Activated CD8-positive, alpha-beta memory T cell treated with anti-CD3 and anti-CD28 coated beads, Interleukin-2, amount 50 U/mL, for 4 hours (primary cell): ENCODE measurements around the gene EXOC4.

Source experiments
- DNase-seq: peaks from one replicate; pipeline ENCODE4 v3.0.0-alpha.2; 2020

Gene EXOC4

DNA sequence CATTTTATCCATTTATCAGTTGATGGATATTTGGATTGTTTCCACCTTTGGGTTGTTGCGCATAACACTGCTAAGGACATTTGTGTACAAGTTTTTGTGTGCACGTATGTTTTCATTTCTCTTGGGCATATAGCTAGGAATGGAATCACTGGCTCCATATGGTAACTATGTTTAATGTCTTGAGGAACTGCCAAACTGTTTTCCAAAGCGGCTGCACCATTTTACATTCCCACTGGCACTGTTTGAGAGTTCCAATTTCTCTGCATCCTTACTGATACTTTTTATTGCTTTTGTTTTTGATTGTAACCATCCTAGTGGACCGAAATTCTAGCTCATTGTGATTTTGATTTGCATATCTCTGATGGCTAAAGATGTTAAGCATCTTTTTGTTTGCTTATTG lies 118.7 kb downstream of the EXOC4 start:
- DNase-seq: no peak

DNA sequence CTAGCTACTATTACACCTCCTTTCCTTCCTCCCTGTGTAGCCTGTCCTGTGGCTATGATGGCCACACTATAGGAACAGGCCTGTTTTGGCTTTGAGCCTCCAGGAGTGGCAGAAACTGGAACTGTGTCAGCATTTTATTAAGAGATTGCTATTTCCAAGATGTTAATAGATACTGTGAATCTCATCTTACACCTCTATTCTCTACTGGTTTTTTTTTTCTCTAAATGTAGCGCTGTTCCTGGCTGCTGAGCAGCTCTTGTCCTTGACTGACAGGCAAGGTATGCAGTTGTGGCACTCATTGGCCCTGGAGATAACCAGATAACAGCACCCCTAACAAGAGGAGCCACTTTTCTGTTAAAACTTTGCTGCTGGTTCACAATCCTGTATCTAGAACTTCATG lies 119.5 kb downstream of the EXOC4 start:
- DNase-seq: no peak

DNA sequence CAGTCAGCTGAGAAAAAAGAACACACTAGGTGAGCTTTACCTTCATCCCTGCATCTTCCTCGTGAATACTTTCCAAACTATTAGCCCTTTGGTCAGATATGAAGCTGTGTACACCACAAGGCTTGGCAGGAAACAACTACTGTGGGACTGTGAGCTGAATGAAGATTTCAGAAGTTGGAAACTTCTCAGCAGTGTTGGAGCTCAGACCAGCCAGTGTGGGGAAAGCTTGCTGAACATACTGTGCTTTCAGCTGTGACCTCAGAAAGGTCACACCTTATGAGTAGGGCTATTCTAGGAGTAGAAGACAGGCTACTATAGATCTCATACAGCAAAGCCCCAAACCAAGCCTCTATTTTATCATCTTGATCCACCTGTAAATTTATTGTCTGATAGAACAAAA lies 123.6 kb downstream of the EXOC4 start:
- no peak for DNase-seq

DNA sequence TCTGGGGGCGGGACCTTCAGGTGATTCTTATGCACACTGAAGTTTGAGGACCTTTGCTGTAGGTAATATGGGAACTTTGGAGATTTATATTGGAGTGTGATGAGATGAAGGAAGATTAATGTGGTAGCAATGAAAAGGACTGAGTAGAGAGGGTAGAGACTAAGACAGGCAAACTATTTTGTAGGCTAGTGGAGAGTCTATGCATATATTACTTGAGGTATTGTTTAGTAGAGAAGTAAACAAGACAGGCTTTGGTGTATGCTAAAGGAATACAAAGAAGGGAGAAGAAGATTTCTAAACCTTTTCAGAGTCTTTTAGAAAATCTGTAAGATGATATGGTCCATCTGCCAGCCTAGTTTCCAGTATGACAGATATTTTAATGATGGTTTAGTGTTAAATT lies 129.1 kb downstream of the EXOC4 start:
- DNase-seq: no peak

DNA sequence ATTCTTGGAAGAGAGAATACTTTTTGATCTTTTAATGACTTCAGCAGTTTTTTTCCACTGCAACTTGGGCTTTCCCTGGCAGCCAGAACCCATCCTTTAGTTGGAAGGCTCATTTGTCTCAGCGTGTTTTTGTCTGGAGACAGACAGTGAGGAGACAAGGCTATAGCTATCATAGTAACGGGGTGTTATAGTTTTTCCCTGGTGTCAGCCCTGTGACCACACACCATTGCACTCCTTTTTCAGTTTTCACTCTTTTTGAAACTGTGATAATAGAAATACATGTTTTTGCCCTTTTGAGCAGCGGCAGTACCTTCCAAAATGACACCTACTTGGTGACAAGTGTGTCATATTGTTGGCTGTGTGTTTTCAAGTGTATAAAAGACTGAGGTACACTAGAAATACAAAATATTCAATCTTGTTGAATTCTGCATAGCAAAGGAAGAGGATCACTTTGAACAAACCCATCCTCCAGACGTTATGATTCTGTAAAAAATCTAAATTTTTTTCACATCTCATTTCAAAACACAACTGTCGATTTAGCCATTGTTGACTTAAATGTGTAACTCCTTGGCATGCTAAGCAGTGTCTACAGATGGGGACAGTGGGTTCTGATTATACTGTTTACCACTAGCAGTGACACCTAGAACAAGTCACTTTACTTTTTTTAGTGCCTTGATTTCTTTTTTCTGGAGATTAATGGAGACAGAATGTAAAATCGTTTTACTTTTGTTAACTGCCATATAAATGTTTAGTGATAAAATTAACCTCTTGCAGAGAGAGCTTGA lies 130.1 kb downstream of the EXOC4 start:
- no peak for DNase-seq

DNA sequence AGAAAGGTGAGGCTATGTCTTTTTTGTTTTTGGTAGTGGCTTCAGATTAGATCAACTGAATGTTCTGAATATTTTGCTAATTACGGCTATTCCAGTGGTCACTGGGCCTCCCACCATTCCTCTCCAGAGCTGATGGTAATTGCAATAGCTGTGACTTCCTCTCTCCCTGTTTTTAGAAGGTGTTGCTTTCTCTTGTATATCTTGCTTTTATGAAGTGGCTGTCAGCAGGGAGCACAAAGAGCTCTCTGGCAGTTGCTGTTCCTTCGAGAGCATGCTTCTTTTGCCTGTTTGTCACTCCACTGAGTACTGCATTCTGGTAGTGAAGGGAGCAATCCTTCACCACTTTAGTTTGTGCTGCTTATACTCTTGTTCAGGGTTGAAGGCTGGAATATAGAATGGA lies 133.3 kb downstream of the EXOC4 start:
- DNase-seq: no peak

DNA sequence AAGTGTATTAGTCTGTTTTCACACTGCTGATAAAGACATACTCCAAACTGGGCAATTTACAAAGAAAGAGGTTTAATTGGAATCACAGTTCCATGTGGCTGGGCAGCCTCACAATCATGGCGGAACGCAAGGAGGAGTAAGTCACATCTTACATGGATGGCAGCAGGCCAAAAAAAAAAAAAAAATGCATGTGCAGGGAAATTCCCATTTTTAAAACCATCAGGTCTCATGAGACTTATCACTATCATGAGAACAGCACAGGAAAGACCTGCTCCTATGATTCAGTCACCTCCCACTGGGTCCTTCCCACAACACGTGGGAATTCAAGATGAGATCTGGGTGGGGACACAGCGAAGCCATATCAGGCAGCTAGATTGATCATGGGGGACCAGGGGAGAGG lies 136.8 kb downstream of the EXOC4 start:
- no peak for DNase-seq

DNA sequence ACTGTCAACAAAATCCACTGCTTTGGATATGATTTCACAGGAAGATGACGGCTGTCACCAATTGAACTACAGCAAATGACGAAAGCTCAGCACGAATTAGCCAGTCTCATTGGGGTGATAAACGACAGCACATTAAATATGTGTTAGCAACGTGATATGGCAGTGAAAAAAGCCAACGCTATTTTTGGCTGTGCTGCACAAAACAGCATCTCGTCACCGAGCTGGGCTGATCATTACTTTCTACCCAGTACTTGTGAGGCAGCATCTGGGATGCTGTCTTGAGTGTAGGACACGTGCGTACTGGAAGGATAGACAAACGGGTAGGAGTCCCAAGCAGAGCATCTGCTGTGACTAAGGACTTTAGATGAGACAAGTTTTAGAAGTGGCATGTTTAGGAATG lies 138.3 kb downstream of the EXOC4 start:
- DNase-seq: no peak

DNA sequence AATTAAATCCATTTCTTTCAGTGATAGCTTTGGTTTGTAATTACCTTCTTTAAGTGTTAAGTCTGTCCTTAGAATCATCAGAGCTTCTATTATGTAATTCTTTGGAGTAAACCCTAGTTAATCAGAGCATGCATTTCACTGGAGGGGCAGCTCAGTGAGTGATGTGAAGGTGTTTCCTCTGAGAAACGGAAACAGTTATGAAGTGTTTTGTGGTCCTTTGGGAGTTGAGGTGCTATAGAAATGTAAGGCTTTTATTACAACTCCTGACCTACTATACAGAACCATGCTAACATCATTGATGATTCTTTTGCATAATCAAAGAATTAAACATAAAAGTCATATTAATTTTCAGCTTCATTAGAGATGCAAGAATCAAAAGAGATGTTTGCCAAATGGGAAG lies 141.5 kb downstream of the EXOC4 start:
- DNase-seq: no peak

DNA sequence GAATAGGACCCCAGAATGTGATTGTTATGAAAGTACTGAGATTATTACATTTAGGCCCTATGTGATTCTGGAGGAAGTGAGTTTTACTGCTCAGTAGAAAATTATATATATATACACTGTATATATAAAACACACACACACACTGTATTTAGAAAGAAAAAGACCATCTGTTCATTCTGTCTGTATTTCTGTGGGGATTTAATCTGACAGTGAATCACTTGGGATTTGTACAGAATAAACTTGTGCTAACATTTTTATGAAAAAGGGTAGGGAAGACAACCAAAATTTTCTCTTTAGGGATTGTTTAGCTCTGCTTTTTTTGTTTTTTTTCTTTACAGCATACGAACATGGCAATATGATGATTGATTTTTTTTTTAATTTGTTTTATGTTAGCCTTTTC lies 142.7 kb downstream of the EXOC4 start:
- DNase-seq: no peak

DNA sequence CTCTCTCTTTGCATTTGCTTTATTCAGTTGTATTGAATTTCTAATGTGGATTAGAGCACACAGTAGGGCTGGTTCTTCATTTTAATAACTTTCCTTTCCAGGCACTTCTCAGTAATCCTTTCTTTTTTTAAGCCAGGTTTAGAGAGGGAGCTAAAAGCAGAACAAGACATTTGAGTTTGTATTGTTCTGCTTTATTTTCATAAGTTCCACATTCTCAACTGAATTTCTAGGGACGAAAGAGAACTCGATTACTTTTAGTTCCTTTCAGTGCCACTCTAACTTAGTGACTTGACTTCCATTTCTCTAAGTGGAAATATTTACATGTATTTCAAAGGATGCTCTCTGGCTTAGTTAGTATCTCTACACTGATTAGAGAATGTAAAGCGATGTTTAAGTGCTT lies 145.6 kb downstream of the EXOC4 start:
- no peak for DNase-seq

DNA sequence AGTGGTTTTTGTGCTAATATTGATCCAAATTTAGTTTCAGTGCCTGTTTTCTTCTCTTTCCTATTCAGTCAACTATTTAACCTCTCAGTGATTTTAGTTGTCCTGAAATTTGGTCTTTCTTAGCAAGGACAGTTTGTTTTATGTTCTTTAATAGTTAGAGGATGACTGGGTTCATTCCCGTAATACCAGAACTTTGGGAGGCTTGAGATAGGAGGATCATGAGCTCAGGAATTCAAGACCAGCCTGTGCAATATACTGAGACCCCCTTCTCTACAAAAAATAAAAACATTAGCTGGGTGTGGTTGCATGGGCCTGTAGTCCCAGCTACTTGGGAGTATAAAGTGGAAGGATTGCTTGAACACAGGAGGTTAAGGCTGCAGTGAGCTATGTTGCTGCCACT lies 148.3 kb downstream of the EXOC4 start:
- DNase-seq: no peak

DNA sequence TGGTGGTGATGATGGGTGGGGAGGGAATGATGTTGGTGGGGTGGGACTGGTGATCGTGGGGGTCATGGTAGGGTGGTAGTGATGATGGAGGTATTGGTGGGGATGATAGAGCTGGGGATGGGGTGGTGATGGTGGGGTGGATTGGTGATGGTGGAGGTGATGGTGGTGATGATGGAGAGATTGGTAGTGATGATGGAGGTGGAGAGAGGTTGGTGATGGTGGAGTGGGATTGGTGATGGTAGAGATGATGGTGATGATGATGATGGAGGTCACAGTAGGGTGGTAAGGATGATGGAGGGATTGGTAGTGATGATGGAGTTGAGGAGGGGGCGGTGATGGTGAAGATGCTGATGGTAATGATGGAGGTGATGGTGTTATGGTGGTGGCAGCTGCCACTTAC lies 155.3 kb downstream of the EXOC4 start:
- DNase-seq: no peak

DNA sequence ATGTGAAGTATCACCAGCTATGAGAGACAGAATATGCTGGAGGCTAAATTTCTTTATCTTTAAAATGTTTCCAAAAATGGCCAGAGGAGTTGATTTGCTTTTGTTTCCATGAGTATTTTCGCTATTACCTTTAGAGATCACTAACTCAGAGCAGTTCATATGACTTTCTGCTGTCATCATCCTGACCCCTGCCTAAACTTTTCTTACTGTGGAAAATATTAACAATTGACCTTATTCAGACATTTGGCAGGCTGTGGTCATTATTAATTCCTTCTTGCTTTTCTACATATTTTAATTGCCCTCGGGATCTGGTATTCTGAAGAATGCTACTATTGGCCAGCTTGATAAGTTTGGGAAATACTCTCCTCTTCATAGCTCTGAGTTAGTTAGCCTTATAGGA lies 156.5 kb downstream of the EXOC4 start:
- DNase-seq: no peak

DNA sequence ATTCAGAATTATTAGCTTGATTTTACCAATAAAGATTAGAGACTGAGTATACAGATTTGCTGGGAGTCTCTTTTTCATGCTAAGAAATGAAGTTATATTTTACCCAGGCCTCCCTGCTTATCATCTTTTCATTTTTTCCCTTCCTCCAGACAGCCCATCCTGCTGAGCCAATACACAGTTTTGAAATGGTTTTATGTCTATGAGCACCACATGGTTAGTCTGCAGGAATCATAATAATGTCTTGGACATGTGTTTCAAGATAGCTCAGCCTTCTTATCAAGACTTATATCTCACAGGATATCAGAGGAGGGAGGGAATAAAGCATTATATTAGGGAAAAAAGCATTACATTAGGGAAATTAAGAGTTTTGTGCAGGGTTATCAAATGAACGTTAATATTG lies 157.1 kb downstream of the EXOC4 start:
- DNase-seq: no peak

DNA sequence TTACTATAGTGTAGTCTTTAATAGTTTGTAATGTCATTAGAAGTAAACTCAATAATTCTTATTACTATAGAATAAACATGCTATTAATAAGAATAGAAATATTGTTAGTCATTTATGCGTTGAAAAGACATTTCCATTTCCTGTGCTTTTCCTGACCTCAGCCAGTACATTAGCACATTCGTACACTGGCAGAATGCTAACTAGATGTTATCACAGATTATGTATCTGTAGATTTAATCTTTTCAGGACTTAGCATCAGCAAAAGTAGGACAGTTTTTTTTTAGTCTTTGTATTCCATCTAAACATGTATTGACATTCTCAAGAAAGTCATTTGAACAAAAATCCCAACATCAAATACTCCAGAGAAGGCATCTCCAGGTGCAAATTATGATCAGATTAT lies 158.5 kb downstream of the EXOC4 start:
- no peak for DNase-seq

DNA sequence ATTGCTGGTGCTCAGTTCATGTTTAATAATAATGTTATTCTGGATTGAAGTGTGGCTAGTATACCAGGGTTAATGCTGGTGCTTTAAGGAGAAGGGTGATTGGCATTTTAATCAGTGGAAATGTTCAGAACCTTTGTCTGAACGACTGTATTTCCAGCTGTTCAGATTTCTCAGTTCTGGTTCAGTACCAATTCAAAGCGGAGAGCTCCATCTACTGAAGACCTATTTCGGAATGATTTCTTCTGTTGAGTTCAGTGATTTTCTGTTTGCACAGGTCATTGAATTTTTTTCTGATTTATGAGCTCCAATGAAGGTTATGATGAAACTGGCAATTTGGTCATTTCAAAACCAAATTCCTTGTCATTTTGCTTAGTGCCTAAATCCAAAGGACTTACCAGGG lies 160.1 kb downstream of the EXOC4 start:
- DNase-seq: no peak

DNA sequence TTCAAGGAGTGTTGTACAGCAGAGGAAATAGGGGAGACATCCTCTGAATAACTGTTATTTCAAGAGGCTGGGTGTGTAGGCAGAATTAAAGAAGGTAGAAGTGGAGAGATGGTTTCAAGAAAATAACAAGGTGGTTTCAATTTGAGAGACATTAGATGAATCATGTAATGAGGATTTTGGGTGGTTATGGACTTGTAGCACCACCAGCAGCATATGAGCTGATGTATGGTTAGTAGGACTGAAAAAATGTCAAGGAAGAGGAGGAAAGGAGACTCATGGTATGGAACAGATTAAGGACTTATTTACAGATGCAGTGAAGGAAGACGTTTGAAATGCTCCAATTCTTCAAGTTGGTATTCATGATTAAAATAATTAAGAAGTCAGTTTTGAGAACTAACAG lies 166.2 kb downstream of the EXOC4 start:
- no peak for DNase-seq

DNA sequence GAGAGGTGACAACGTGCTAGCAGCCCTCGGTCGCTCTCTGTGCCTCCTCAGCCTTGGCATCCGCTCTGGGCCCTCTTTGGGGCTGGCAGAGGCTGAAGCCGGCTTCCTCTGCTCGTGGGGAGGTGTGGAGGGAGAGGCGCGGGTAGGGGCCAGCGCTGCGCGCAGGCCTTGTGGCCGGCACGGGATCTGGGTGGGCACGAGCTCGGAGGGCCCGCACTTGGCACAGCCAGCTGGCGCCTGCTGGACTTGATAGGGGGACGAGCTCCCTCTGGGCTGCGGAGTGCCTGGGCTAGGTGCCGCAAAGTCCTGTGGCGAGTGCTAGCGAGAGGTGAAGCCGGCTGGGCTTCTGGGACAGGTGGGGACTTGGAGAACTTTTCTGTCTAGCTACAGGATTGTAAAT lies 170.7 kb downstream of the EXOC4 start:
- DNase-seq: no peak

DNA sequence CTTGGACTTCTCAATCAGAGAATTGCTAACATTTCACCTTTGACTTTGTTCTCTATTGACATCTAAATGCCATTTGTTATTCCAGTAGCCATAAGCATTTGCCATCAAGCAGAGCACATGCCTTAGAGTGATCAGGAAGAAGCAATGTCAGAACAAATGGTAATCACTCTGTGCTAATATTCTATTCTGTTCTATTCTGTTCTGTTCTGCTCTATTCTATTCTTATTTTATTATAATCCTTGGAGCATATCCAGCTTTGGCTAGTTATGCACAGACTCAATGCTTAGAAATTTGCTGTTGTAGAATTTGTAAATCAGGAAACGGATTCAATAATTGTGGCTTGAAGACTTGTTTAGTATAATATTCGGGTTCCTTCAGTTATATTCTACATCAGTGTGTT lies 175.4 kb downstream of the EXOC4 start:
- no peak for DNase-seq

DNA sequence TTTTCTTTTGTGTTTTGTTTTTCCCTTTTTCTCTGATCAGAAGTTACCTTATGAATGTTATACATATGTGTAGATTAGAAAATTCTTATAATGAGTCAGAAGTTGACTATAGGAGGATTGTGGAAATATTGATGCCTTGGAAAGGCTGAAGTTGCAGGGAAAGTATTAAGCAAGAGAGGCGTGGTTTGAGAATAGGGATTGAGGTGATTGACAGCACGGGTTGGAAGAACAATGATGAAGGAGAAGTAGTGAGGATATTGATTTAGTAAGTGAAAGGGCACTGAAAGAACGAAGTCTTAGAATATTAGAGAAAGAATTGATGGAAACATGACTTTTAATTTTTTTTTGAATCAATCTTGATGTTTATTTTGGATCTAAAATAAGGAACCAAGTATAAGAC lies 176.0 kb downstream of the EXOC4 start:
- no peak for DNase-seq

DNA sequence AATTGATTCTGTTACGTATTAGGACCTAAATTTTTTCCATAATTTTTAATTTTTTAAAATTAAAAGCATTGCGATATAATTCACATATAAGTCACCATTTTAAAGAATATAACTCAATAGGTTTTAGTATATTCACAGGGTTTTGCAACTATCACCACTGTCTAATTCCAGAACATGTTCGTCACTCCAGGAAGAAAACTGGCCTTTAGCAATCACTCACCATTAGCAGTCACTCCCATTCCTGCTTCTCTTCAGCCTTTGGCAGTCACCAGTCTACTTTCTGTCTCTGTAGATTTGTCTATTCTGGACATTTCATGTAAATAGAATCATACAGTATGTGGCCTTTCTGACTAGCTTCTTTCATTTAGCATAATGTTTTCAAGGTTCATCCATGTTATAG lies 176.5 kb downstream of the EXOC4 start:
- no peak for DNase-seq

DNA sequence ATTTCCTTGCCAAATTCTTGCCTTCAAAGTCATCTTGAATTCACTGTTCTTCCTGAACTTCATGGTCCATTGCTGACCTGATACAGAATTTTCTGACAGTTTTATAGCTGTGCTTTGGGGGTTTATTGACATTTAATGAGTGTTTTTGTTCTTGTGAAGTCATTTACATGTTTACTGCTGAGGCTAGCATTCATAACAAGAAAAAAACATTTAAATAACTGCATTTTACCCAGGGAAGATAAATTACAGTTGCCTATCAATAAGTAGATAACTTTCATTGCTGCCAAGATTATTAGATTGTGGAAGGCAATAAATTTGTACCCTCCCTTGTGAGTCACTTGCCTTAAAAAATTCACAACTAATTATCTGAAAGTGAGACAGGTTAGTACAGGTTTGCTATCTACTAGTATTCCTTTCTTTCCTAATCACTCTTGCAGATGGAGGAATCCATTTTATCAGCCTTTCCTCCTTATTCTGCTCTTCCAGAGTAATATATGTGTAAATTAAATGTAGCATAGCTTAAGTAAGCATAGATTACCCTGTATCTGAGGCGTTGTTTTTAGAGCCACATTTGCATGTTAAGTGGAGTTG lies 178.4 kb downstream of the EXOC4 start:
- no peak for DNase-seq

DNA sequence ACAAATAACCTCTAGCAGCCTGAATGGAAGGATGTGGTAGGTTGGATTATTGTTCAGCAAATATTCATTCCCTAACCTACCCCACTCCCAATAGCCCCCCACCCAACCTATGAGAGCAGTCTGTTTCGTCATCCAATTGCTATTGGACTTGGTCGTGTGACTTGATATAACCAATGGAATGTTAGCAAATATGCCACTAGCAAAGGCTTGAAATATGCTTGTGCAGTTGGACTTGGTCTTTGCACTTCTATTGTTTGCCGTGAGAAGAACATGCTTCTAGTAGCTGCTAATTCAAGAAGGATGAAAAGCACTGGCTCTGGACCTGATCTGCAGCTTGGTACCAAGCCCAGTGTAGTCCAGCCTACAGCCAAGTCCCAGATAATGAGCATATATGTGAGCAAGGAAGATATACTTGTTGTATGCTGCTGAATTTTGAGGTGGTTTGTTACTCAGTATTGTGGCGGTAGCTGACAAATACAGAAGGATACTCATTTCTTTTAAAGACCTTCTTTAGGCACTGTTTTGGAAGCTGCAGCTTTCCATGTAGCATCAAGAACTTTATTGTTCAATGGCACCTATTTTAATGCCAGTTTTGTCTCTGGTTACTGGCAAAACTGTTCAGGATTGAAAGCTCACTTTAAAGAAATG lies 180.4 kb downstream of the EXOC4 start:
- no peak for DNase-seq
